IPS-15b (cell line): ENCODE data around the gene BIRC5.
A peak's percentile ranks its signal among the peaks of the same experiment; 100 is the strongest.

Experiments used
- H3K27me3 ChIP-seq: one replicate; pipeline ENCODE4 v1.6.1; 2013; ENCODE audit warnings: low read length; ENCODE audit not compliant: control insufficient read depth, insufficient read depth
- H3K36me3 ChIP-seq: one replicate; pipeline ENCODE4 v1.6.1; 2013; ENCODE audit warnings: low read length; ENCODE audit not compliant: control insufficient read depth, insufficient read depth
- H3K4me1 ChIP-seq: one replicate; pipeline ENCODE4 v1.6.1; 2013; ENCODE audit warnings: mild to moderate bottlenecking, low read length; ENCODE audit not compliant: control insufficient read depth, insufficient read depth
- H3K4me3 ChIP-seq: one replicate; pipeline ENCODE4 v1.5.1; 2013; ENCODE audit warnings: low read depth, low read length
- H3K9ac ChIP-seq: one replicate; pipeline ENCODE4 v1.6.1; 2013; ENCODE audit warnings: low read depth, mild to moderate bottlenecking, low read length
- H3K9me3 ChIP-seq: one replicate; pipeline ENCODE4 v1.6.1; 2013; ENCODE audit warnings: mild to moderate bottlenecking, low read length; ENCODE audit not compliant: control insufficient read depth, insufficient read depth

The BIRC5 gene

DNA sequence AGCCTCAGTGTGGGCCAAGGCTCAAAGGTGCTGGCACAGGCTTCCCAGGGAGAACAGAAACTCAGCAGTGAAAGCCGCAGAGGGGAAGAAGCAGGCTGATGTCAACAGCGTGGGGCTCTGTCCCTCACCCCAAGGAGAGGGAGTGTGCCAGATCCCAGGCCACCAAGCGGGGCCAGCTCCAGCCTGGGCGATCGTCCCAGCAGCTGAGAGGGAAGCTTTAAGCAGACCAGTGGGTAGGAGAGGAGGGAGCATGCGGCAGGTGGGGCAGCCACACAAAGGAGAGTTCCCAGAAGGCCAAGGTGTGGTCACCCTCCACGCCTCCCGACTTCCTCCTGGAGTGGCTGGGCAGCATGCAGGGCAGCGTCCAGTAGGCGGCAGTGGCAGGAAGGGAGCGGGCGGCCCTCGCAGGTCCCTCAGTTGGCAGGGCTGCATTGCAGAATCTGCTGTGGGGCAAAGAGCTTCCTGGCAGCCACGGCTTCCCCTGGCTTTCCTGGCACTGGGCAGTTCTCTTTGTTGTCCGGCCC lies 39.6 kb upstream of the BIRC5 start:
- peaks cover 10% of the 10 kb centered on the region for H3K4me1 ChIP-seq
- peaks cover 57% of the 10 kb centered on the region for H3K36me3 ChIP-seq
- H3K27me3 ChIP-seq = no peaks in the 10 kb centered on the region
- H3K4me3 ChIP-seq = no peak overlapping the region
- no peak overlapping the region for H3K9ac ChIP-seq
- H3K9me3 ChIP-seq = no peaks in the 10 kb centered on the region

DNA sequence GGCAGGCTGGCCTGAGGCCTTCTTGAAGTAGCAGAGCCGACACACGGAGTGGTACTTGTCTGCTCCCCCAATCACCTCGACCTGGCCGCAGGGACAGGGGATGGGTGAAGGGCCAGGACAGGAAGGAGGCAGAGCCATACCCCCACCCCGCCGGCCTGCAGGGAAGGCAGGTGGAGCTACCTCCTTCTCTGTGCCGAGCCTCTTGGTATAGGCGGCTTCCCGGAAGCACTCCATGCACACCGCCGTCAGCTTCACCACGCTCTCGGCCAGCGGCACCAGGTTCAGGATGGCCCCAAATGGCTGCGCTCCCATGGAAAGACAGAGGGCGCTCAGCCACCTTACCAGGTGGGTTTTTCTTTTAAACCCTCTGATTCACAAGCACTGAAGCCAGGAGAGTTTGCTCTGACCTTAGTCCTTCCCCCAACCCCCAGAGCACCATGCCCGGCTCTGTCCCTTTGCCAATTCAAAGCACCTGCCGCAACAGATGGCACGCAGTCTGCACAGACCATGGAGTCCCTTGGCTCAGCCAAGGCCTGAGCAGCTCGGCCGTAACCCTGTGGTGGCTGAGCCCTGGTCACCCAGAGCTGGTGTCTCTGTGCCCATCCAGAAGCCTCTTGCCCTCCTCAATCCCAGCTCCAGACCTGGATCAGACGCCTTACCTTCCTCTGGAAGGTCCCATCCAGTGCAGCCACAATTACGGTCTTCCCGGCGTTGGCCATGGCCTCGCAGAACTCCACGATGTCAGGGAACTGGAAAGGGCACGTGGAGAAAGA lies 39.0 kb upstream of the BIRC5 start:
- Histone ChIP-seq H3K36me3 (peaks cover 61% of the 10 kb centered on the region), H3K9me3 (no peaks in the 10 kb centered on the region), H3K27me3 (no peaks in the 10 kb centered on the region), H3K9ac (no peak overlapping the region), H3K4me1 (peaks cover 5% of the 10 kb centered on the region), H3K4me3 (no peak overlapping the region)

DNA sequence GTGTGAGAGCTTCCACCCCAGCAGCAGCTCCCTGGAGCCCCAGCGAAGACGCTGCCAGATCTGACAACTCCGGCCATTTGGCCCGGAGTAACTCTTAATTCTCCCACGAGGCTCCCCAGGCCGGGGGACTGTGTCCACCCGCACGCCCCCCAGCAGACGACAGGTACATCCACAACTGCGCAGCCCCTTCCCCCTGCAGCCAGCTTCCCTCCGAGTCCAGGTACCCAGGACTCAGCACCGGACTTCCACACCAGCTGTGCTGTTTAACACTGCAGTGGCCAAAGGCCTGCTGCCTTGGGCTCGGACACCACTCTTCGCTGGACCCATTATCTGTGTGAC lies 38.4 kb upstream of the BIRC5 start:
- H3K27me3 ChIP-seq = no peaks in the 10 kb centered on the region
- peaks cover 62% of the 10 kb centered on the region for H3K36me3 ChIP-seq
- no peaks in the 10 kb centered on the region for H3K9me3 ChIP-seq
- no peak overlapping the region for H3K4me3 ChIP-seq
- peaks cover 5% of the 10 kb centered on the region for H3K4me1 ChIP-seq
- H3K9ac ChIP-seq = no peak overlapping the region

DNA sequence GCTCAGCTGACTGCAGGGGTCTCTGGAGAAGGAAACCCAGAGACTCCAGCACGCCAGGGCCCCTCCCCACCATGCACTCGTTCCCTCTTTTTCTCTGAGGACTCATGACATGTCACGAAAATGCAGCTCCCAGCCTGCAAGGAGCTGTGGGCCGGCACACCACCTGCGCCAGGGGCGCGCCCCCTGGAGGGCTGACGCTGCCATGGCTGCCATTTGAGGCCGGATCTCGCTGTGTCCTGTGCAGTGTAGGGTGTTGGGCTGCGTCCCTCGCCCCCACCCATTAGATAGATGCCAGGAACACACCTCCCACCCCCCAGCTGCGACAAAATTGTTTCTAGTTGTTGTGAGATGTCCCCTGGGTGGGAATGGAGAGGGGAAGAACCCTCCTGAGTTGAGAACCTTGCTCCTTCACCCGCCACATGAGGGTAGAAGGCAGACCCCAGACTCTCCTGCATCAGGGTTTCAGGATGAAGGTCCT lies 37.5 kb upstream of the BIRC5 start:
- no peak overlapping the region for H3K9ac ChIP-seq
- H3K9me3 ChIP-seq = no peaks in the 10 kb centered on the region
- no peak overlapping the region for H3K4me3 ChIP-seq
- no peaks in the 10 kb centered on the region for H3K27me3 ChIP-seq
- peaks cover 5% of the 10 kb centered on the region for H3K4me1 ChIP-seq
- H3K36me3 ChIP-seq = peaks cover 53% of the 10 kb centered on the region

DNA sequence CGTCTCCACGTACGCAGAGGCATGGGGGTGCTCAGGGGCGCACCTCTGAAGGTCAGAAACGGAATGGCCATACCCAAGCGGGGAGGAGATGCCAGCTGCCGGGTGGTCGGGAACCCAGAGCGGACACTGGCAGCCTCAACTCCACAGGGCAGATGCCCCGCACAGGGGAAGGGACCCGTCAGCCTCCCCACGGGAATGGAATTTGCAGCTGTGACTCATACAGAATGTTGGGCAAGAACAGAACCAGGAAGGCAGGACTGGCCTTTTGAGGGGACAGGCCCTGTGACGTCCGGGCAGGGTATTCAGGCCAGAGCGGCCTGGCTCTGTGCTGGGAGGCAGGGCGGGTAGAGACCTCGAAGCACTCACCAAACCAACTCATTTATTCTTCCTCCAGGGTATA lies 34.7 kb upstream of the BIRC5 start:
- H3K4me3 ChIP-seq = no peak overlapping the region
- H3K9ac ChIP-seq = no peak overlapping the region
- H3K4me1 ChIP-seq = no peaks in the 10 kb centered on the region
- H3K36me3 ChIP-seq = peaks cover 43% of the 10 kb centered on the region
- H3K27me3 ChIP-seq = no peaks in the 10 kb centered on the region
- H3K9me3 ChIP-seq = no peaks in the 10 kb centered on the region

DNA sequence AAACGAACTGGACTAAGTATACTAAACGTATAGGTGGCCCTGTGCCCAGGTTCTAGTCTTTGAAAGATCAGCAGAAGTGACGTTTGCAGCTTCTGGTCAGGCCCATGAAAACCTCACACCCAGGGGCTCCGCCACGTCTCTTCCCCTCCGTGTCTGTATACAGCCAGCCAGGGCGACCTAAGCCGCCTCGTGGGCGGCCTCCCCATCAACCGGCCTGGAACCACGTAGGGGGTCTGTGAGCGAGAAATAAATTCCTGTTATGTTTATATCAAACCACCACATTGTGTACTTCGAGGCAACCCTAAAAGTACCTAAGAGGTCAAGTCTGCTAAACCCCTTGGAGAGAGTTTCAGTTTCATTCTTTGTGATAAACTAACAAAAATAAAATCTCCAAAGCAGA lies 34.0 kb upstream of the BIRC5 start:
- no peaks in the 10 kb centered on the region for H3K4me1 ChIP-seq
- peaks cover 44% of the 10 kb centered on the region for H3K36me3 ChIP-seq
- H3K9me3 ChIP-seq = no peaks in the 10 kb centered on the region
- no peak overlapping the region for H3K9ac ChIP-seq
- no peaks in the 10 kb centered on the region for H3K27me3 ChIP-seq
- no peak overlapping the region for H3K4me3 ChIP-seq

DNA sequence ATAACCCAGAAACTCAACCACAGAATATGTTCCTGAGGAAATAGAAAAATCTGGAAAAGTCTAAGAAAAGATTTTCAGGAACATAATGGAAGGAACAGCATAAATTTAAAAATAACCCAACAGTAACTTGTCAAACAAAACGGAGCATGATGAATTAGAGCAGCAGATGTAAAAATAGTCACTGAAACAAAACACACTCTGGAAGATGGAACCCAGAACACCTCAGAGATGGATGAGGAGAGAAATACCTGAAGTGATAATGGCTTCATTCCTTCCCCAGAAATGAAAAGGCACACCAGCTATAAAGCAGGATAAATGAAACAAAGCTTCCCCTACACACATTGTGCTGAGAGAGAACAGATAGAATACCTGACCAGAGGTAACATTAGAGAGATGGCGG lies 33.5 kb upstream of the BIRC5 start:
- Histone ChIP-seq H3K9ac (no peak overlapping the region), H3K4me1 (peaks cover 3% of the 10 kb centered on the region), H3K27me3 (no peaks in the 10 kb centered on the region), H3K9me3 (no peaks in the 10 kb centered on the region), H3K36me3 (peaks cover 46% of the 10 kb centered on the region), H3K4me3 (no peak overlapping the region)

DNA sequence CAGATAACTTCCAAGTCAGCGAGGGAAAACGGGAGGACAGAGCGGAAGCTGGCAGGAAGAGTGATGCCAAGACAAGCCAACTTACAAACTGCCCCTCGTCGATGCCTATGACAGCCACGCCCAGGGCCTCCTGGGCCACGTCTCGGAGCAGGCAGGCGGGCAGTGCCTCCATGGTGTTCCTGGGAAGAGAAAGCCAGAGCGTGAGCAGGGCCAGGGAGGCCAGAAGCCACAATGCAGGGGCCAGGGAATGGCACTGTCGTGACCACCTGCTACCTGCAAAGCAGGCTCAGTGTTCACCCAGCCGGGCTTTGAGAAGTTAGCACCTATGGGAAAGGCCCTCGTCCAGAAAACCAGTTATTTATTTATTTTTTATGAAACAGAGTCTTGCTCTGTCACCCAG lies 31.5 kb upstream of the BIRC5 start:
- no peaks in the 10 kb centered on the region for H3K27me3 ChIP-seq
- H3K36me3 ChIP-seq = peaks cover 40% of the 10 kb centered on the region
- no peaks in the 10 kb centered on the region for H3K9me3 ChIP-seq
- no peak overlapping the region for H3K4me3 ChIP-seq
- no peak overlapping the region for H3K9ac ChIP-seq
- H3K4me1 ChIP-seq = peaks cover 3% of the 10 kb centered on the region

DNA sequence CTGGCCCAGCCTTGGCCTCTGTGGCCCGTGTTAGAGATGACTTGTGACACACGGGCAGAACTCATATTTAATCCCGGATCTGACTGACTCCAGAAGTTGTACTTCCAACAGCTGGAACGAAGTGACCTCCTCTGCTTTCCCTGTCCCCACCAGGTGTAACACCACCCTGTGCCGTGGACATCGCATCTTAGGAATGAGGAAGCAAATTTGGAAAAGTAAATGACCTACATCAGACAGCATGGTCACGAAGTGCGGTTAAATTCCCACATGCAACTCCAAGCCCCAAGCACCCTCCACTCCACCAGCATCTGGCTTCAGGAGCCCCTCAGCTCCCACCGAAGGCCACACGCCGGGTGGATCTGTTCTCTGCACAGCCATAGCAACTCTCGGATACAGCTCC lies 30.1 kb upstream of the BIRC5 start:
- no peak overlapping the region for H3K4me3 ChIP-seq
- H3K27me3 ChIP-seq = no peaks in the 10 kb centered on the region
- H3K9me3 ChIP-seq = no peaks in the 10 kb centered on the region
- H3K4me1 ChIP-seq = peaks cover 7% of the 10 kb centered on the region
- peaks cover 33% of the 10 kb centered on the region for H3K36me3 ChIP-seq
- no peak overlapping the region for H3K9ac ChIP-seq

DNA sequence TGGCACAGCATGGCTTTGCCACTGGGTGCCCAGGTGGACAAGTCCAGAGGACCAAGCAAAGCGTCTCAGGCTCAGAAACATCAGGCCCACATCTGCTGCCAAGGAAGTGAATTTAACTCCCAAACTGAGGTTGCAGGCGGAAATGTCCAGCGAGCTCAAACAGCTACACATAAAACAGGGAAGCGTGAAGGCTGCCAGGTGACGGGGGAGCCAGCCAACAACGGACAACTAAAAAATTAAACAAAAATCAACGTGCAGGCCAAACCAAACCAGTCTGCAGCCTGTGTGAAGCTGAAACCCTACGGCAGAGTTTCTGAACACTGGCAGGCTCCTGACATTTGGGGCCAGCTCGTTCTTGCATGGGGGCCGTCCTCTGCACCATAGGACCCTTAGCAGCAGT lies 29.7 kb upstream of the BIRC5 start:
- H3K27me3 ChIP-seq = no peaks in the 10 kb centered on the region
- no peak overlapping the region for H3K9ac ChIP-seq
- no peaks in the 10 kb centered on the region for H3K9me3 ChIP-seq
- no peak overlapping the region for H3K4me3 ChIP-seq
- H3K36me3 ChIP-seq = peaks cover 28% of the 10 kb centered on the region
- H3K4me1 ChIP-seq = peaks cover 7% of the 10 kb centered on the region

DNA sequence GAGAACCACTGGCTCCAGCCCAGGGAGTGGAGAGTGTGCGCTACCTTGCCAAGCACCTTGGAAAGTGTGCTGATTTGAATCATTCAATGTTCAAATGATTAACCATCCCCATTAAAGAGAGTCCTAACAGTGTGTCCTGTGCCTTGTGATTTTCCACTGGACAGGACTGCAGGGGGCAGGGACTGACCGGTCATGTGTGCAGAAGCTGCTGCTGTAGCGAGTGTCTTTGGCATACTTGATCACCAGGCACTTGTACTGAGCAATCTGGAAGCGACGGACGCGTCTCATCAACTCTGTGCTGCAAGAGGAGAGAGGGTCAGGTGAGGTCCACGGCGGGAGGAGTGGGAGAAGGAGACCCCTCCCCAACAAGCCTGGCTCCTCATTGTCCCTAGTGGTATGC lies 29.2 kb upstream of the BIRC5 start:
- Histone ChIP-seq H3K4me1 (peaks cover 7% of the 10 kb centered on the region), H3K9ac (no peak overlapping the region), H3K36me3 (peaks cover 26% of the 10 kb centered on the region), H3K27me3 (no peaks in the 10 kb centered on the region), H3K9me3 (no peaks in the 10 kb centered on the region), H3K4me3 (no peak overlapping the region)

DNA sequence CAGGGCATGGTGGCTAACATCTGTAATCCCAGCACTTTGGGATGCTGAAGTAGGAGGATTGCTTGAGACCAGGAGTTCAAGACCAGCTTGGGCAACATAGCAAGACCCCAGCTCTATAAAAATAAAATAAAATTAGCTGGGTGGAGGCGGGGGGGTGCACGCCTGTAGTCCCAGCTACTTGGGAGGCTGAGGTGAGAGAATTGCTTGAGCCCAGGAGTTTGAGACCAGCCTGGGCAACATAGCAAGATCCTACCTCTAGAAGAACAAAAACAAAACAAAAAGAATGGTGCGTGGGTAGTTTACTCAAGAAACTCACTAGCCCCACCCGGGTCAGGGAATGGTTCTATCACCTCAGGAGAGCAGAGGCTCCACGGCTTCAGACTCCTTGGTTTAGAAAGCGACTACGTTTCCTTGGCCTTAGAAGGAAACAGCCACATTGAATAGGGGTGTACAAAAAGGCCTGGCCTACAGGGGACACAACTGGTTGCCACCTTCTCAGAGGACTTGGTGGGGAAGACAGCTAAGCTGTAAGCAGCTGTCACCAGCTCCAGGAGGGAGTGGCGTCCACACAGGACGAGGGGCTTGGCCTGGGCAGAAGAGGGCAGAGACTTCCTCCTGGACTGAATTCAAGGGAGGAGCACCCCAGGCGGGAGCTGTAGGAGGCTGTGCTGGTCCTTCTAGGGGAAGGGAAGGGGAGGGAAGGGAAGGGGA lies 27.9 kb upstream of the BIRC5 start:
- Histone ChIP-seq H3K9ac (peak overlapping the region; percentile 71), H3K4me1 (peaks cover 7% of the 10 kb centered on the region), H3K9me3 (no peaks in the 10 kb centered on the region), H3K36me3 (peaks cover 26% of the 10 kb centered on the region), H3K27me3 (no peaks in the 10 kb centered on the region), H3K4me3 (peak overlapping the region; percentile 79)
